K562 (cell line): ENCODE results near the gene JUP. TPM values are rescaled to one million over a fixed set of nuclear protein-coding genes. Genes with fewer than 3 reads are reported as not detected.
A peak's percentile ranks its signal among the peaks of the same experiment; 100 is the strongest.

ENCODE experiments used
- ATAC-seq: fragments of 200-7000 bp; cut with Tn5 transposase; 3 replicates; pipeline ENCODE4 v1.9.1; 2020; ENCODE audit warnings: moderate library complexity
- BruUV-seq: library from RNA; stranded (reverse); fragments of 400-500 nt; replicated peaks from 2 replicates; lab custom pipeline; 2021; lab: Mats Ljungman, UMichigan
- CTCF ChIA-PET: fragments of 300-600 bp; formaldehyde crosslinking; extraction: SDS; loops from one replicate; lab custom pipeline; 2021; ENCODE audit warnings: low intra/inter-chr PET ratio; lab: Yijun Ruan, JAX
- POLR2A ChIA-PET: fragments of 300-600, 350-650 bp; sonication (Branson Sonifier 250); formaldehyde crosslinking; extraction: SDS; loops from one replicate; lab custom pipeline; 2021; ENCODE audit warnings: antibody characterized with exemption, inconsistent platforms; lab: Yijun Ruan, JAX
- DNase-seq, 4 experiments: peaks; one replicate each; pipeline versions ENCODE4 v3.0.0 to v3.0.0-alpha.2; 2011 to 2018; ENCODE audit warnings: low spot score in 3 of 4, mixed read lengths in 3 of 4; ENCODE audit errors: extremely low read depth in 1 of 4
- FAIRE-seq: peaks from 2 replicates; lab custom pipeline; 2011; peaks lifted over from hg19 to GRCh38; lab: Jason Lieb, UNC
- H2AFZ ChIP-seq: 2 replicates; pipeline ENCODE4 v1.6.0; 2011; ENCODE audit warnings: low read depth, low read length, control low read depth, inconsistent platforms
- H3K27ac ChIP-seq: fragments of 200-600 bp; 3 replicates; pipeline ENCODE4 v1.8.0; 2011; ENCODE audit warnings: low read depth, mild to moderate bottlenecking, control low read depth, inconsistent platforms, low read length, moderate library complexity, mixed read lengths; ENCODE audit errors: extremely low read depth
- H3K27me3 ChIP-seq, 2 experiments: fragments of 300-600 bp in 1 of 2; 2 replicates in 1 of 2; 3 replicates in 1 of 2; pipeline versions ENCODE4 v1.6.0 to v1.8.0; 2011; ENCODE audit warnings: inconsistent platforms in 2 of 2, low read length in 2 of 2, mild to moderate bottlenecking in 1 of 2, mixed read lengths in 1 of 2, moderate library complexity in 1 of 2; ENCODE audit not compliant: control insufficient read depth in 2 of 2, insufficient read depth in 2 of 2
- H3K36me3 ChIP-seq: fragments of 300-600 bp; 3 replicates; pipeline ENCODE4 v1.8.0; 2011; ENCODE audit warnings: mild to moderate bottlenecking, low read length, inconsistent platforms; ENCODE audit not compliant: control insufficient read depth, insufficient read depth
- H3K4me1 ChIP-seq, 2 experiments: fragments of 200-600 bp in 1 of 2; replicated peaks in 1 of 2; 2 replicates in 1 of 2; 3 replicates in 1 of 2; pipeline versions ENCODE4 v1.5.1 to v1.8.0; 2011; ENCODE audit warnings: inconsistent platforms in 2 of 2, low read length in 2 of 2, mild to moderate bottlenecking in 1 of 2, mixed read lengths in 1 of 2, moderate library complexity in 1 of 2; ENCODE audit not compliant: control insufficient read depth in 2 of 2, insufficient read depth in 2 of 2
- H3K4me2 ChIP-seq: 2 replicates; pipeline ENCODE4 v1.6.1; 2011; ENCODE audit warnings: low read length, control low read depth, inconsistent platforms, mixed read lengths; ENCODE audit not compliant: insufficient read depth
- H3K4me3 ChIP-seq: fragments of 200-600 bp; sonication (generic), shearing (Covaris generic); 2 replicates; pipeline ENCODE4 v1.5.1; 2016; ENCODE audit warnings: control low read depth, inconsistent platforms
- H3K79me2 ChIP-seq: fragments of 200-600 bp; 3 replicates; pipeline ENCODE4 v1.8.0; 2011; ENCODE audit warnings: low read length, inconsistent platforms; ENCODE audit not compliant: control insufficient read depth, insufficient read depth
- H3K9ac ChIP-seq, 2 experiments: 2 replicates each; pipeline versions ENCODE4 v1.6.0 to v1.6.1; 2011; ENCODE audit warnings: low read depth in 2 of 2, low read length in 2 of 2, control low read depth in 1 of 2, inconsistent platforms in 1 of 2, mild to moderate bottlenecking in 1 of 2, mixed read lengths in 1 of 2; ENCODE audit not compliant: insufficient read depth in 1 of 2
- H3K9me1 ChIP-seq: one replicate; pipeline ENCODE4 v1.6.0; 2011; ENCODE audit warnings: inconsistent platforms, mild to moderate bottlenecking, low read length, moderate library complexity; ENCODE audit not compliant: control insufficient read depth, insufficient read depth
- H3K9me3 ChIP-seq: replicated peaks from 2 replicates; pipeline ENCODE4 v1.5.1; 2011; ENCODE audit warnings: low read depth, low read length, inconsistent platforms; ENCODE audit not compliant: control insufficient read depth, insufficient read depth
- H4K20me1 ChIP-seq: replicated peaks from 2 replicates; pipeline ENCODE4 v1.6.1; 2011; ENCODE audit warnings: low read length, inconsistent platforms, mixed read lengths; ENCODE audit not compliant: control insufficient read depth, insufficient read depth
- ADNP ChIP-seq: fragments of 200-800 bp; sonication (Bioruptor generic); IDR thresholded peaks from 2 replicates; pipeline ENCODE4 v1.6.1; 2016; ENCODE audit warnings: missing genetic modification characterization, missing compliant biosample characterization
- BCOR ChIP-seq: fragments of 450-650 bp; IDR thresholded peaks from 2 replicates; pipeline ENCODE4 v1.6.1; 2016
- ETV1 ChIP-seq: fragments of 450-650 bp; conservative IDR thresholded peaks from 2 replicates; pipeline ENCODE4 v1.6.1; 2016; ENCODE audit warnings: missing genetic modification characterization, control low read depth, low read depth, missing compliant biosample characterization
- GTF2F1 ChIP-seq: IDR thresholded peaks from 2 replicates; pipeline ENCODE4 v1.6.1; 2011; ENCODE audit warnings: low read depth, low read length, improper control_type of control experiment
- HDAC2 ChIP-seq: fragments of 450-650 bp; IDR thresholded peaks from 2 replicates; pipeline ENCODE4 v1.6.1; 2016; ENCODE audit warnings: mild to moderate bottlenecking
- KDM1A ChIP-seq, 2 experiments: fragments of 450-650 bp; IDR thresholded peaks; 2 replicates each; pipeline ENCODE4 v1.6.1; 2016; ENCODE audit warnings: mild to moderate bottlenecking in 2 of 2
- RBM25 ChIP-seq: fragments of 200-400 bp; formaldehyde crosslinking; IDR thresholded peaks from 2 replicates; pipeline ENCODE4 v1.6.1; 2018; ENCODE audit warnings: low read length, low read depth, moderate library complexity; ENCODE audit not compliant: severe bottlenecking
- RCOR1 ChIP-seq, 2 experiments: IDR thresholded peaks; 2 replicates each; pipeline ENCODE4 v1.6.1; 2012; ENCODE audit warnings: low read depth in 2 of 2, low read length in 2 of 2, borderline replicate concordance in 1 of 2, improper control_type of control experiment in 1 of 2
- TRIM24 ChIP-seq, 2 experiments: fragments of 450-650 bp; IDR thresholded peaks; 2 replicates each; pipeline ENCODE4 v1.6.1; 2016
- ZFP36 ChIP-seq: fragments of 150-350 bp; IDR thresholded peaks from 2 replicates; pipeline ENCODE4 v1.6.1; 2018; ENCODE audit warnings: low read length, low read depth; ENCODE audit not compliant: partially characterized antibody
- WGBS: fragments of 100-300 bp; shearing (Covaris generic); methylation state at CpG from one replicate; pipeline ENCODE4 v1.1.6; 2016; ENCODE audit warnings: low coverage, mixed read lengths; ENCODE audit not compliant: insufficient coverage; ENCODE audit errors: missing lambda C conversion rate; 5-methylcytosine and 5-hydroxymethylcytosine counted together
- in situ Hi-C: fragments of 300-500 bp; cut with MboI; formaldehyde crosslinking; loops from 4 replicates; pipeline ENCODE4 v1.15.0; 2018; ENCODE audit warnings: inconsistent platforms, mixed read lengths
- intact Hi-C: fragments of 100-400 bp; cut with micrococcal nuclease; formaldehyde crosslinking; loops from 2 replicates; pipeline ENCODE4 v1.14.2; 2022
- polyA plus RNA-seq, 8 experiments: library from polyadenylated mRNA; depleted of rRNA in 4 of 8; stranded (reverse) in 5 of 8; unstranded in 3 of 8; fragments of >200 nt; fragmentation: Nextera tagmentation in 2 of 8; fragmentation: Illumina TruSeq in 1 of 8; extraction: Ambion mirVana in 2 of 8; extraction: Trizol in 1 of 8; gene quantifications; 2 replicates each; pipeline versions ENCODE4 v1.2.1 to v1.2.3, GENCODE V29; 2011 to 2014; ENCODE audit warnings: inconsistent platforms in 1 of 8, missing spikeins in 1 of 8
- total RNA-seq, 7 experiments: library from RNA; depleted of rRNA in 6 of 7; stranded (reverse); fragments of >200 nt in 6 of 7; fragmentation: Illumina TruSeq in 2 of 7; extraction: Trizol in 2 of 7; gene quantifications; 2 replicates each; pipeline versions ENCODE4 v1.2.1 to v1.2.3, GENCODE V29; 2011 to 2021; ENCODE audit warnings: low replicate concordance in 1 of 7

Gene JUP
- total and polyA plus RNA-seq, 9 of the 15 experiments (the other 6 are each of a cell fraction or from before 2014, with no cell fraction given), result 6.4 to 177 (median 31.2) TPM

DNA sequence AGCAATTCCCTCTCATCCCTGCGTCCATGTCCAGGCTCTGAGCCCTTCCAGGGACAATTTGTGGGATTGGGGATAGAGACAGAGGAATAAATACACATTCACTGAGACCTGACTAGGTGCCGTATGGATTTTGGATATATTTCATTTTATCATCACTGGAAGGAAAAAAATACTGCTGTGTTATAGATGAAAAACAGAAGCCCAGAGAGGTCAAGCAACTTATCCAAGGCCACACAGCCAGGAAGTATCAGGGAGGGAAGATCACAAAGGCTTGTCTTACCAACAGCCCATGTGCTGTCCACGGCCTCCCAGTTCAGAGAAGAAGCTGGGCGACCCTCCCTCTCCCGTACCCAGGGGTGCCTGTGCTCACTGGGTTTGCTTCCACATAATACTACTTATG lies 46.0 kb downstream of the JUP start:
- no peaks in the 10 kb centered on the region for H3K79me2 ChIP-seq
- no peak overlapping the region for H3K27ac ChIP-seq
- peaks cover 4 to 11% of the 10 kb centered on the region in 2 experiments; a peak in 4 of 5 replicates for H3K4me1 ChIP-seq
- no peaks in the 10 kb centered on the region for H3K36me3 ChIP-seq
- ATAC-seq, result no peak
- no peaks in the 10 kb centered on the region for H3K9me1 ChIP-seq
- POLR2A ChIA-PET, result interaction anchor here (0.8 kb wide), 1 partner anchor 62 kb away, joined by 3 read pairs; no protein-coding TSS in a partner anchor
- BruUV-seq, result no TSS peak
- CTCF ChIA-PET, result interaction anchor here (0.6 to 1.1 kb wide), 3 partner anchors 61 to 327 kb away, joined by 3 to 4 read pairs (median 3); no protein-coding TSS in a partner anchor
- TF ChIP-seq HDAC2 (peak; percentile 55; the same call in 1 of the 2 replicates), ETV1 (0 out of 2 replicates have a peak, but pooled peaks have one; percentile 24), BCOR (peak; percentile 83), ADNP (tag) (0 out of 2 replicates have a peak, but pooled peaks have one; percentile 27), GTF2F1 (no peak), TRIM24 (IDR thresholded peaks at IDR 0.05) (no peak), RBM25 (peak; percentile 98), ZFP36 (peak; percentile 89), KDM1A (IDR thresholded peaks at IDR 0.05) (peak; percentile 40 to 61; a peak in 3 of 4 replicates), RCOR1 (IDR thresholded peaks at IDR 0.05; ENCODE audit: borderline replicate concordance in 1 of 2, low read depth in 2 of 2, low read length in 2 of 2) (0 out of 4 replicates have a peak, but pooled peaks of 1 of the 2 experiments have one; percentile 30)
- no peak overlapping the region for H3K9ac ChIP-seq
- no peak for DNase-seq
- in situ Hi-C loops, result loop anchor here (25.0 kb wide), 1 partner anchor 372 kb away; the partner anchor contains the start of genes DHX58, HSPB9 and KAT2A
- FAIRE-seq, result no peak
- H3K4me2 ChIP-seq, result no peak overlapping the region
- H3K4me3 ChIP-seq, result no peak overlapping the region
- H3K27me3 ChIP-seq, result peaks cover 12 to 23% of the 10 kb centered on the region in 2 experiments
- 42% methylated on average over 5 of the region's 5 CpGs for WGBS
- intact Hi-C loops, result no loop called here
- no peaks in the 10 kb centered on the region; the same call in 1 of the 2 replicates for H4K20me1 ChIP-seq
- H2AFZ ChIP-seq, result no peak overlapping the region
- H3K9me3 ChIP-seq, result no peaks in the 10 kb centered on the region
